HEK293 (cell line): ENCODE data around the gene FTO.
A peak's percentile ranks its signal among the peaks of the same experiment; 100 is the strongest.

Source experiments
- CTCF ChIA-PET: fragments of 350-600 bp; formaldehyde crosslinking; extraction: SDS; loops from one replicate; lab custom pipeline; 2021; ENCODE audit warnings: antibody characterized with exemption; lab: Yijun Ruan, JAX
- POLR2A ChIA-PET: fragments of 300-600 bp; formaldehyde crosslinking; extraction: SDS; loops from one replicate; lab custom pipeline; 2020; ENCODE audit warnings: antibody characterized with exemption, inconsistent platforms; lab: Yijun Ruan, JAX
- H3K27ac ChIP-seq: fragments of 200-500 bp; sonication (Bioruptor generic); 2 replicates; pipeline ENCODE4 v1.5.1; 2014; ENCODE audit warnings: low read depth, low read length, control low read depth, inconsistent platforms; ENCODE audit errors: extremely low read depth
- H3K36me3 ChIP-seq, 2 experiments: fragments of 200-500 bp in 1 of 2; sonication (Bioruptor generic) in 1 of 2; 1 replicate in 1 of 2; 2 replicates in 1 of 2; pipeline ENCODE4 v1.5.1; 2014 to 2017; ENCODE audit warnings: inconsistent platforms in 2 of 2, low read length in 2 of 2; ENCODE audit not compliant: control insufficient read depth in 2 of 2, insufficient read depth in 1 of 2
- H3K4me1 ChIP-seq: fragments of 200-500 bp; sonication (Bioruptor generic); 2 replicates; pipeline ENCODE4 v1.5.1; 2014; ENCODE audit warnings: mild to moderate bottlenecking, low read length, inconsistent platforms; ENCODE audit not compliant: control insufficient read depth, insufficient read depth
- H3K4me3 ChIP-seq: 2 replicates; pipeline ENCODE4 v1.5.1; 2011; ENCODE audit warnings: low read depth, mild to moderate bottlenecking, control low read depth, low read length, moderate library complexity
- H3K9me3 ChIP-seq: fragments of 200-500 bp; sonication (Bioruptor generic); 2 replicates; pipeline ENCODE4 v1.5.1; 2014; ENCODE audit warnings: low read depth, low read length, inconsistent platforms; ENCODE audit not compliant: control insufficient read depth, insufficient read depth
- GFI1B ChIP-seq: fragments of 450-650 bp; formaldehyde crosslinking; IDR thresholded peaks from 2 replicates; pipeline ENCODE4 v1.5.1; 2016; ENCODE audit warnings: missing biosample characterization, missing genetic modification characterization
- HOXD13 ChIP-seq: sonication (generic); formaldehyde crosslinking; IDR thresholded peaks from 2 replicates; pipeline ENCODE4 v1.8.0; 2022; ENCODE audit warnings: missing genetic modification reagents, borderline replicate concordance
- IKZF3 ChIP-seq: fragments of 450-650 bp; IDR thresholded peaks from 2 replicates; pipeline ENCODE4 v1.5.0; 2018; ENCODE audit warnings: missing biosample characterization, mild to moderate bottlenecking, missing genetic modification characterization, moderate library complexity
- MZF1 ChIP-seq: fragments of 450-650 bp; formaldehyde crosslinking; IDR thresholded peaks from 2 replicates; pipeline ENCODE4 v1.5.1; 2017; ENCODE audit warnings: missing biosample characterization, missing genetic modification characterization, borderline replicate concordance
- OSR2 ChIP-seq: fragments of 450-650 bp; formaldehyde crosslinking; IDR thresholded peaks from 2 replicates; pipeline ENCODE4 v1.5.1; 2016; ENCODE audit warnings: missing biosample characterization, missing genetic modification characterization
- OVOL3 ChIP-seq: fragments of 450-650 bp; formaldehyde crosslinking; IDR thresholded peaks from 2 replicates; pipeline ENCODE4 v1.5.1; 2016; ENCODE audit warnings: missing biosample characterization, missing genetic modification characterization
- TRIM28 ChIP-seq: IDR thresholded peaks from 2 replicates; pipeline ENCODE4 v1.6.1; 2011; ENCODE audit warnings: low read length, control low read depth, borderline replicate concordance
- ZBTB7A ChIP-seq: fragments of 450-650 bp; formaldehyde crosslinking; IDR thresholded peaks from 2 replicates; pipeline ENCODE4 v1.5.1; 2016; ENCODE audit warnings: low read depth, missing biosample characterization, missing genetic modification characterization
- ZBTB8A ChIP-seq: fragments of 450-650 bp; formaldehyde crosslinking; IDR thresholded peaks from 2 replicates; pipeline ENCODE4 v1.5.1; 2016; ENCODE audit warnings: missing biosample characterization, missing genetic modification characterization
- ZFHX2 ChIP-seq: fragments of 450-650 bp; formaldehyde crosslinking; conservative IDR thresholded peaks from 2 replicates; pipeline ENCODE4 v1.5.1; 2016; ENCODE audit warnings: missing biosample characterization, missing genetic modification characterization
- ZNF112 ChIP-seq: fragments of 450-650 bp; formaldehyde crosslinking; IDR thresholded peaks from 2 replicates; pipeline ENCODE4 v1.5.0; 2017; ENCODE audit warnings: missing biosample characterization, missing genetic modification characterization
- ZNF121 ChIP-seq: fragments of 450-650 bp; formaldehyde crosslinking; IDR thresholded peaks from 2 replicates; pipeline ENCODE4 v1.5.1; 2016; ENCODE audit warnings: missing biosample characterization, missing genetic modification characterization
- ZNF140 ChIP-seq: fragments of 450-650 bp; formaldehyde crosslinking; IDR thresholded peaks from 2 replicates; pipeline ENCODE4 v1.5.1; 2016; ENCODE audit warnings: missing biosample characterization, missing genetic modification characterization
- ZNF155 ChIP-seq: fragments of 450-650 bp; formaldehyde crosslinking; IDR thresholded peaks from 2 replicates; pipeline ENCODE4 v1.5.1; 2016; ENCODE audit warnings: missing biosample characterization, missing genetic modification characterization
- ZNF16 ChIP-seq: fragments of 450-650 bp; formaldehyde crosslinking; IDR thresholded peaks from 2 replicates; pipeline ENCODE4 v1.5.1; 2016; ENCODE audit warnings: low read depth, missing biosample characterization, missing genetic modification characterization
- ZNF2 ChIP-seq: fragments of 450-650 bp; formaldehyde crosslinking; IDR thresholded peaks from 2 replicates; pipeline ENCODE4 v1.5.1; 2016; ENCODE audit warnings: missing biosample characterization, missing genetic modification characterization
- ZNF211 ChIP-seq: fragments of 450-650 bp; formaldehyde crosslinking; IDR thresholded peaks from 2 replicates; pipeline ENCODE4 v1.5.1; 2016; ENCODE audit warnings: low read depth, missing biosample characterization, missing genetic modification characterization
- ZNF214 ChIP-seq: fragments of 450-650 bp; formaldehyde crosslinking; IDR thresholded peaks from 2 replicates; pipeline ENCODE4 v1.5.1; 2017; ENCODE audit warnings: missing biosample characterization, mild to moderate bottlenecking, missing genetic modification characterization, borderline replicate concordance
- ZNF274 ChIP-seq, 2 experiments: fragments of 200-500 bp in 1 of 2; fragments of 450-650 bp in 1 of 2; sonication (Bioruptor generic) in 1 of 2; formaldehyde crosslinking in 1 of 2; IDR thresholded peaks; 2 replicates each; pipeline versions ENCODE4 v1.5.1 to v1.6.1; 2014 to 2016; ENCODE audit warnings: borderline replicate concordance in 1 of 2, inconsistent platforms in 1 of 2, low read length in 1 of 2, missing biosample characterization in 1 of 2, missing genetic modification characterization in 1 of 2
- ZNF292 ChIP-seq: fragments of 450-650 bp; formaldehyde crosslinking; IDR thresholded peaks from 2 replicates; pipeline ENCODE4 v1.5.1; 2016; ENCODE audit warnings: low read depth, missing biosample characterization, missing genetic modification characterization, borderline replicate concordance
- ZNF324 ChIP-seq: fragments of 450-650 bp; formaldehyde crosslinking; IDR thresholded peaks from 2 replicates; pipeline ENCODE4 v1.5.1; 2016; ENCODE audit warnings: missing biosample characterization, missing genetic modification characterization
- ZNF391 ChIP-seq: fragments of 450-650 bp; formaldehyde crosslinking; IDR thresholded peaks from 2 replicates; pipeline ENCODE4 v1.5.1; 2016; ENCODE audit warnings: low read depth, missing biosample characterization, missing genetic modification characterization, borderline replicate concordance
- ZNF426 ChIP-seq: fragments of 450-650 bp; formaldehyde crosslinking; IDR thresholded peaks from 2 replicates; pipeline ENCODE4 v1.5.1; 2017; ENCODE audit warnings: missing biosample characterization, missing genetic modification characterization, mild to moderate bottlenecking, inconsistent platforms, moderate library complexity
- ZNF510 ChIP-seq: fragments of 450-650 bp; formaldehyde crosslinking; IDR thresholded peaks from 2 replicates; pipeline ENCODE4 v1.5.1; 2018; ENCODE audit warnings: mild to moderate bottlenecking, missing genetic modification characterization, missing biosample characterization; ENCODE audit not compliant: insufficient replicate concordance
- ZNF514 ChIP-seq: fragments of 450-650 bp; formaldehyde crosslinking; IDR thresholded peaks from 2 replicates; pipeline ENCODE4 v1.5.1; 2016; ENCODE audit warnings: missing biosample characterization, missing genetic modification characterization
- ZNF610 ChIP-seq: fragments of 450-650 bp; formaldehyde crosslinking; IDR thresholded peaks from 2 replicates; pipeline ENCODE4 v1.5.1; 2016; ENCODE audit warnings: missing biosample characterization, missing genetic modification characterization, borderline replicate concordance
- ZNF660 ChIP-seq: fragments of 450-650 bp; IDR thresholded peaks from 2 replicates; pipeline ENCODE4 v1.5.1; 2018; ENCODE audit warnings: missing biosample characterization, mild to moderate bottlenecking, missing genetic modification characterization
- ZXDB ChIP-seq: fragments of 450-650 bp; formaldehyde crosslinking; IDR thresholded peaks from 2 replicates; pipeline ENCODE4 v1.5.1; 2016; ENCODE audit warnings: missing biosample characterization, missing genetic modification characterization
- TF ChIP-seq, protein P1 (sequence below): fragments of 450-650 bp; formaldehyde crosslinking; IDR thresholded peaks from 2 replicates; pipeline ENCODE4 v1.5.1; 2017; ENCODE audit warnings: missing biosample characterization, missing genetic modification characterization
- TF ChIP-seq, protein P2 (sequence below): fragments of 450-650 bp; formaldehyde crosslinking; IDR thresholded peaks from 2 replicates; pipeline ENCODE4 v1.5.1; 2016; ENCODE audit warnings: missing biosample characterization, missing genetic modification characterization

The FTO gene

DNA sequence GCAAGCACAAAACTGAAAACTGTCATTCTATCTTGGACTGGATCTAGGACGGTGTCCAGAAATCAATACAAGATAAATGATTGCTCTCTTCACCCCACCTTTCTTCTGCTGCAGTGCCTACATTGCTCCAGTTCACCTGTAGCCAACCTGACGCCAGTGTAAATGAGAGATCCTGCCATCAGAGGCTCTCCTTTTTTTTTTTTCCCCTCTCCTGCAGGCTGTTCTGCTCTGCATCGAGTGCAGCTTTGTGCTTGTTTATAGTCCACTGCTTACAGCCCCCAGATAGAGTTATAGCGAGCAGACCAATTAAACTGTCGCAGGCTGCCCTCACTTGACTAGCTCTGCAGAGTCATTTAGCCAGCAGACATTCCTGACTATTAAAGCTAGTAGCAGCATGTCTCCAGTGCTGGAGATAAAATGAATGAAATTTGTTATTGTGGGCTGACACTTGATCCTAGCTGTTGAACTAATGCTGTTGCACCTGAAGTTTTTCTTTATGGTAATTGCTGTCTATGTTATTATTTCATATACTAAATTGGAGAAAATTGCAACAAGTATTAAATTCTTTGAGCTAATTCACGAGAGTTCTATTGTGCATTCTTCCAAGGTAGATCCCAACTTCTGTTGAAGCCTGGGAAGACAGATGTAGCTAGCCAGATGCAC, 257.1 kb downstream of the FTO start (continued):
- peak; percentile 98 for TF ChIP-seq TRIM28
- no peak for TF ChIP-seq ZNF214 (tag by site-specific recombination)
- 0 out of 2 replicates have a peak, but pooled peaks have one; percentile 11 for TF ChIP-seq OVOL3 (tag by site-specific recombination)
- TF ChIP-seq ZXDB, result no peak; the same call in 1 of the 2 replicates
- peak; percentile 91 for TF ChIP-seq ZNF2
- TF ChIP-seq MZF1, result peak; percentile 50; the same call in 1 of the 2 replicates
- no peak for TF ChIP-seq ZNF140 (tag by site-specific recombination)
- no peak for TF ChIP-seq ZNF426 (tag by site-specific recombination)
- TF ChIP-seq ZNF324, result no peak
- no peak for TF ChIP-seq ZBTB8A (tag by site-specific recombination)
- no peak for TF ChIP-seq ZNF391
- TF ChIP-seq, protein P1, sequence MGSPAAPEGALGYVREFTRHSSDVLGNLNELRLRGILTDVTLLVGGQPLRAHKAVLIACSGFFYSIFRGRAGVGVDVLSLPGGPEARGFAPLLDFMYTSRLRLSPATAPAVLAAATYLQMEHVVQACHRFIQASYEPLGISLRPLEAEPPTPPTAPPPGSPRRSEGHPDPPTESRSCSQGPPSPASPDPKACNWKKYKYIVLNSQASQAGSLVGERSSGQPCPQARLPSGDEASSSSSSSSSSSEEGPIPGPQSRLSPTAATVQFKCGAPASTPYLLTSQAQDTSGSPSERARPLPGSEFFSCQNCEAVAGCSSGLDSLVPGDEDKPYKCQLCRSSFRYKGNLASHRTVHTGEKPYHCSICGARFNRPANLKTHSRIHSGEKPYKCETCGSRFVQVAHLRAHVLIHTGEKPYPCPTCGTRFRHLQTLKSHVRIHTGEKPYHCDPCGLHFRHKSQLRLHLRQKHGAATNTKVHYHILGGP (tag by site-specific recombination), result no peak
- no peak for TF ChIP-seq ZFHX2 (tag by site-specific recombination)
- peak; percentile 48; the same call in 1 of the 2 replicates for TF ChIP-seq OSR2
- TF ChIP-seq ZNF211 (tag by site-specific recombination), result no peak
- TF ChIP-seq ZNF121, result no peak
- no peak for TF ChIP-seq ZNF112 (tag by site-specific recombination)
- peak; percentile 66; the same call in 1 of the 2 replicates for TF ChIP-seq ZNF610 (tag by site-specific recombination)
- TF ChIP-seq, all 188 proteins: peak for 18

DNA sequence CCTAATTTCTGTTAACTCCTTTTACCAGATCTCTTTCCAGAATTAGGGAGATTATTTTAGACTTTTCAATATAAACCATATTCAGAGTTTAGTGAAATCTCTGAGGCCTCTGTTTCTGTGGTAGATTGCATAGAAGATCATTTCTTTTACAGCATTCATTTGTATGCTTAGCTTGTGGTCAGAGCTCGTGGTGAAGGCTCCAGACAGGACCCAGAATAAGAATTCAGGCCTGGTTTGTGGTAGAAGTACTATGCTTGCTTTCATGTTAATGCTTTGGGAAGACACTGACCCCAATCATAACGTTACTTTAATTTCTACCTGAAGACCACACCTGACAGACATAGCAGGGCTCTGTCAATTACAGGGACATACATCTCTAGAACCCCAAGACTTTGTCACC, 258.1 kb downstream of the FTO start:
- TF ChIP-seq ZNF274 (IDR thresholded peaks at IDR 0.05; ENCODE audit: low read length) (no peak), ZNF274 (tag by site-specific recombination; IDR thresholded peaks at IDR 0.05; ENCODE audit: borderline replicate concordance) (no peak), ZBTB7A (tag by site-specific recombination) (no peak), ZNF514 (tag by site-specific recombination) (no peak), ZFHX2 (tag by site-specific recombination) (no peak), ZNF16 (tag by site-specific recombination) (no peak), HOXD13 (CRISPR knock-in tag) (no peak), ZNF660 (tag by site-specific recombination) (no peak), ZNF155 (tag by site-specific recombination) (no peak), ZNF510 (tag by site-specific recombination) (no peak), IKZF3 (tag by site-specific recombination) (no peak), GFI1B (tag by site-specific recombination) (no peak), ZNF292 (no peak)
- TF ChIP-seq, protein P2, sequence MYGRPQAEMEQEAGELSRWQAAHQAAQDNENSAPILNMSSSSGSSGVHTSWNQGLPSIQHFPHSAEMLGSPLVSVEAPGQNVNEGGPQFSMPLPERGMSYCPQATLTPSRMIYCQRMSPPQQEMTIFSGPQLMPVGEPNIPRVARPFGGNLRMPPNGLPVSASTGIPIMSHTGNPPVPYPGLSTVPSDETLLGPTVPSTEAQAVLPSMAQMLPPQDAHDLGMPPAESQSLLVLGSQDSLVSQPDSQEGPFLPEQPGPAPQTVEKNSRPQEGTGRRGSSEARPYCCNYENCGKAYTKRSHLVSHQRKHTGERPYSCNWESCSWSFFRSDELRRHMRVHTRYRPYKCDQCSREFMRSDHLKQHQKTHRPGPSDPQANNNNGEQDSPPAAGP (tag by site-specific recombination), result no peak
- no peaks in the 10 kb centered on the region for H3K9me3 ChIP-seq
- H3K27ac ChIP-seq, result no peak overlapping the region
- ChIA-PET CTCF (no interaction called here), POLR2A (no interaction called here)
- H3K4me3 ChIP-seq, result no peak overlapping the region
- peaks cover 5% of the 10 kb centered on the region; the same call in 1 of the 2 replicates for H3K4me1 ChIP-seq
- H3K36me3 ChIP-seq, result no peaks in the 10 kb centered on the region
